GM12878 (cell line): ENCODE results near the gene UQCC5. TPM values are rescaled to one million over a fixed set of nuclear protein-coding genes. Genes with fewer than 3 reads are reported as not detected.

Experiments
- ATAC-seq: fragments of 200-7000 bp; cut with Tn5 transposase; 3 replicates; pipeline ENCODE4 v1.9.1; 2020; ENCODE audit warnings: mild to moderate bottlenecking, moderate library complexity
- BruUV-seq: library from RNA; stranded (reverse); fragments of 400-500 nt; replicated peaks from 2 replicates; lab custom pipeline; 2021; lab: Mats Ljungman, UMichigan
- CTCF ChIA-PET: fragments of 300-600 bp; sonication (Branson Sonifier 250); formaldehyde crosslinking; extraction: SDS; loops from one replicate; lab custom pipeline; 2021; ENCODE audit warnings: inconsistent platforms; lab: Yijun Ruan, JAX
- POLR2A ChIA-PET: fragments of 350-600 bp; formaldehyde crosslinking; extraction: SDS; loops from one replicate; lab custom pipeline; 2021; ENCODE audit warnings: inconsistent platforms; lab: Charles Lee
- RAD21 ChIA-PET: fragments of 300-600 bp; sonication (Branson Sonifier 250); formaldehyde crosslinking; loops from one replicate; lab custom pipeline; 2023; ENCODE audit warnings: antibody characterized with exemption; ENCODE audit not compliant: unreplicated experiment; lab: Charles Lee
- SMC1A ChIA-PET: fragments of 300-600 bp; sonication (Branson Sonifier 250); formaldehyde crosslinking; loops from one replicate; lab custom pipeline; 2023; ENCODE audit not compliant: unreplicated experiment, uncharacterized antibody; lab: Charles Lee
- DNase-seq: peaks from one replicate; pipeline ENCODE4 v3.0.0-alpha.2; 2011; ENCODE audit warnings: low read depth, low spot score
- FAIRE-seq: peaks from 3 replicates; lab custom pipeline; 2011; peaks lifted over from hg19 to GRCh38; lab: Jason Lieb, UNC
- H2AFZ ChIP-seq: 2 replicates; pipeline ENCODE4 v1.6.0; 2011; ENCODE audit warnings: low read depth, low read length, control low read depth; ENCODE audit not compliant: control insufficient read depth
- H3K27ac ChIP-seq: 2 replicates; pipeline ENCODE4 v1.5.1; 2011; ENCODE audit warnings: control low read depth; ENCODE audit not compliant: control insufficient read depth, insufficient read depth
- H3K27me3 ChIP-seq, 2 experiments: replicated peaks in 1 of 2; 2 replicates each; pipeline versions ENCODE4 v1.6.0 to v1.6.1; 2011; ENCODE audit warnings: low read length in 1 of 2; ENCODE audit not compliant: control insufficient read depth in 2 of 2, insufficient read depth in 2 of 2
- H3K36me3 ChIP-seq, 2 experiments: 2 replicates each; pipeline ENCODE4 v1.5.1; 2011; ENCODE audit warnings: low read length in 1 of 2; ENCODE audit not compliant: control insufficient read depth in 2 of 2, insufficient read depth in 2 of 2
- H3K4me1 ChIP-seq: 2 replicates; pipeline ENCODE4 v1.6.1; 2011; ENCODE audit warnings: mild to moderate bottlenecking, low read length, moderate library complexity, mixed read lengths; ENCODE audit not compliant: control insufficient read depth, insufficient read depth
- H3K4me2 ChIP-seq: 2 replicates; pipeline ENCODE4 v1.6.0; 2011; ENCODE audit warnings: control low read depth; ENCODE audit not compliant: control insufficient read depth, insufficient read depth
- H3K4me3 ChIP-seq: fragments of 200-600 bp; sonication (generic); 2 replicates; pipeline ENCODE4 v1.5.1; 2016
- H3K79me2 ChIP-seq: 2 replicates; pipeline ENCODE4 v1.6.0; 2011; ENCODE audit warnings: low read length; ENCODE audit not compliant: control insufficient read depth, insufficient read depth
- H3K9ac ChIP-seq: 2 replicates; pipeline ENCODE4 v1.8.0; 2011; ENCODE audit warnings: low read length, control low read depth, mixed read lengths; ENCODE audit not compliant: control insufficient read depth, insufficient read depth
- H3K9me3 ChIP-seq: replicated peaks from 3 replicates; pipeline ENCODE4 v1.5.1; 2011; ENCODE audit warnings: mild to moderate bottlenecking, low read length; ENCODE audit not compliant: control insufficient read depth, insufficient read depth
- H4K20me1 ChIP-seq: 2 replicates; pipeline ENCODE4 v1.6.0; 2011; ENCODE audit not compliant: control insufficient read depth, insufficient read depth
- CBX5 ChIP-seq: sonication (generic); IDR thresholded peaks from 2 replicates; pipeline ENCODE4 v1.6.1; 2016; ENCODE audit warnings: low read depth, moderate library complexity, mild to moderate bottlenecking, inconsistent platforms
- CREB1 ChIP-seq: IDR thresholded peaks from 2 replicates; pipeline ENCODE4 v1.6.1; 2012; ENCODE audit warnings: low read depth, mild to moderate bottlenecking, inconsistent platforms
- FOXM1 ChIP-seq: IDR thresholded peaks from 2 replicates; pipeline ENCODE4 v1.6.1; 2012; ENCODE audit warnings: low read depth, mild to moderate bottlenecking, inconsistent platforms, low read length, moderate library complexity
- POLR2A ChIP-seq: IDR thresholded peaks from 2 replicates; pipeline ENCODE4 v1.6.1; 2011; ENCODE audit warnings: low read depth, mild to moderate bottlenecking, low read length
- POU2F2 ChIP-seq: IDR thresholded peaks from 3 replicates; pipeline ENCODE4 v1.6.1; 2011; ENCODE audit warnings: low read depth, mild to moderate bottlenecking, low read length, borderline replicate concordance
- RAD51 ChIP-seq: fragments of 450-650 bp; IDR thresholded peaks from 2 replicates; pipeline ENCODE4 v1.6.1; 2016; ENCODE audit warnings: moderate library complexity, mild to moderate bottlenecking, inconsistent platforms
- RBBP5 ChIP-seq: fragments of 200-600 bp; sonication (generic); conservative IDR thresholded peaks from 2 replicates; pipeline ENCODE4 v1.6.1; 2016
- YY1 ChIP-seq: IDR thresholded peaks from 2 replicates; pipeline ENCODE4 v1.6.1; 2011; ENCODE audit warnings: low read depth, mild to moderate bottlenecking, low read length
- ZBTB11 ChIP-seq: fragments of 450-650 bp; formaldehyde crosslinking; IDR thresholded peaks from 2 replicates; pipeline ENCODE4 v1.5.0; 2022; ENCODE audit warnings: mild to moderate bottlenecking, missing genetic modification characterization
- ZNF207 ChIP-seq: fragments of 450-650 bp; IDR thresholded peaks from 2 replicates; pipeline ENCODE4 v1.6.1; 2014; ENCODE audit warnings: antibody characterized with exemption, mild to moderate bottlenecking, borderline replicate concordance
- ZNF217 ChIP-seq: fragments of 450-650 bp; IDR thresholded peaks from 2 replicates; pipeline ENCODE4 v1.6.1; 2017; ENCODE audit warnings: antibody characterized with exemption, mild to moderate bottlenecking
- WGBS: methylation state at CpG from one replicate; pipeline ENCODE4 v1.1.6; 2016; ENCODE audit warnings: low lambda C conversion rate; ENCODE audit not compliant: insufficient replicate concordance, insufficient coverage; ENCODE audit errors: missing lambda C conversion rate; 5-methylcytosine and 5-hydroxymethylcytosine counted together
- in situ Hi-C: fragments of 300-500 bp; cut with MboI; formaldehyde crosslinking; loops from 9 replicates; pipeline ENCODE4 v1.14.3; 2018; ENCODE audit warnings: mixed read lengths
- intact Hi-C: fragments of 100-400 bp; cut with micrococcal nuclease; formaldehyde crosslinking; loops from one replicate; pipeline ENCODE4 v1.14.2; 2022; ENCODE audit not compliant: unreplicated experiment
- polyA plus RNA-seq, 11 experiments: library from polyadenylated mRNA; depleted of rRNA in 4 of 11; unstranded in 6 of 11; stranded (reverse) in 5 of 11; fragments of >200 nt; fragmentation: Nextera tagmentation in 4 of 11; fragmentation: Illumina TruSeq in 1 of 11; extraction: Ambion mirVana in 4 of 11; extraction: Trizol in 1 of 11; gene quantifications; 1 replicate in 1 of 11; 2 replicates in 10 of 11; pipeline versions ENCODE4 v1.2.1 to v1.2.3, GENCODE V29; 2011 to 2016; ENCODE audit warnings: inconsistent platforms in 2 of 11, missing spikeins in 2 of 11, low read depth in 1 of 11
- total RNA-seq, 4 experiments: library from RNA; depleted of rRNA in 3 of 4; stranded (reverse); fragments of >200 nt in 3 of 4; fragmentation: Illumina TruSeq in 1 of 4; extraction: Trizol in 1 of 4; gene quantifications; 2 replicates each; pipeline versions ENCODE4 v1.2.1 to v1.2.3, GENCODE V29; 2013 to 2021

The UQCC5 gene
- total and polyA plus RNA-seq, 10 of the 15 experiments (the other 5 are each of a cell fraction or from before 2014, with no cell fraction given), result 15.1 to 84.8 (median 28.0) TPM

GRCh38 chr3:52528586-52529375 lies 7.6 kb upstream of the UQCC5 start:
- Histone ChIP-seq H3K27ac (no peak overlapping the region), H3K4me2 (no peak overlapping the region), H3K27me3 (no peaks in the 10 kb centered on the region), H3K79me2 (peaks cover 27% of the 10 kb centered on the region), H3K9me3 (no peaks in the 10 kb centered on the region), H3K36me3 (peaks cover 0 to 15% of the 10 kb centered on the region in 2 experiments; a peak in 2 of 4 replicates), H4K20me1 (no peaks in the 10 kb centered on the region), H2AFZ (no peak overlapping the region), H3K4me3 (no peak overlapping the region), H3K4me1 (peaks cover 6% of the 10 kb centered on the region), H3K9ac (no peak overlapping the region)
- ChIA-PET RAD21 (no interaction called here), POLR2A (interaction anchor here (0.6 to 1.5 kb wide), 2 partner anchors 10 to 250 kb away, joined by 3 to 5 read pairs; partner anchors contain the start of gene WDR82), SMC1A (no interaction called here), CTCF (no interaction called here)
- DNase-seq (no peak), ATAC-seq (no peak), FAIRE-seq (no peak)
- intact Hi-C loops (no loop called here), in situ Hi-C loops (no loop called here)
- no TSS peak for BruUV-seq
- TF ChIP-seq POLR2A (peak; percentile 14; the same call in 1 of the 2 replicates), CBX5 (no peak)
- 91% methylated on average over 25 of the region's 25 CpGs for WGBS

DNA sequence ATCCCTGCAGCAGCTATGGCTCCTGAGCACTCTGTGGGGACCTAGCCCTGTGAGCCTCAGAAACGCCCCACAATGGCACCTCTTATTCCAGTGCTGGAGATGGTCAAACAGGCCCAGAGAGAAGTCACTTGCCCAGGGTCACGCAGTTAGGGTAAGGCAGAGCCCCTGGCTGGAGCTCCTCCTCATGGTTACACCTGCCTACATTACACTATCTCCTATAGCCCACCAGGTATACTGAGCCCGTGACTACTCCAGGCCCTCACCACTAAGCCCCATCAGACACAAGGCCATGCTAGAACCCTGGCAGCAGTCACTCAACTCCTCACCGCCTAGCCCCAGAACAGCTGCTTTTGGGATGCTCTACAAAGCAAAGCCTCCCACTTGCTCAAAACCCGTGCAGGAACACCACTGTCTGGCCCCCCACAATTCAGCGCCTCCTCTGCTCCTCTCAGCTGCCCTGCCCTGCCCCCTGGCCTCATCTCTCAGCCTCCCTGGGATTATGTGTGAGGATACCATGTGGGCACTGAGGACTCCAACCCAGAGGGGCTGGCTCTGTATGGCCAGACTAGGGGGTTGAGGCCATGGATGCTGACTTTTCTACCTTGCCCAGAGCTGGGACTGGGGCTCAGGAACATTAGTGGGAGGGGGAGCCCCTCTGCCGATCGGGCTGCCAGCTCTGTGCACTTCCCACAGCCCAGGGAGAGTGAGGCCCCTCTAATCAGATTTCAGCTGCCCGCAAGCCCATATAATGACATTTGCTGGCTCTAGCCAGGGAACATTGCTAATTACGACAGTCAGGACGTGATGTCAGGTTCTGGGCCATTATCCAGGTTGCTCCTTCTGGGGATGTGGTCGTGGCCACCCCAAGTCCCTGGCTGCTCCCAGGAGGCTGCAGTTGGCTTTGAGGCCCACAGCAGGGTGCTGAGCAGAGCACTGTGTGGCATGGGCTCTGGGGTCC lies 6.8 kb upstream of the UQCC5 start:
- no peaks in the 10 kb centered on the region for H3K27me3 ChIP-seq
- no peak overlapping the region for H3K9ac ChIP-seq
- TF ChIP-seq YY1 (no peak), ZNF207 (no peak), ZBTB11 (no peak), POU2F2 (no peak), ZNF217 (no peak), RAD51 (no peak), RBBP5 (no peak), CREB1 (no peak), FOXM1 (no peak)
- intact Hi-C loops (no loop called here), in situ Hi-C loops (no loop called here)
- no peak overlapping the region for H3K4me3 ChIP-seq
- no peaks in the 10 kb centered on the region for H3K9me3 ChIP-seq
- SMC1A ChIA-PET, result no interaction called here
- no peak overlapping the region for H3K27ac ChIP-seq
- no peak for DNase-seq
- H3K4me1 ChIP-seq, result peaks cover 8% of the 10 kb centered on the region
- RAD21 ChIA-PET, result no interaction called here
- POLR2A ChIA-PET, result interaction anchor here (0.6 kb wide), 2 partner anchors 251 to 579 kb away, joined by 3 read pairs; partner anchors contain the start of gene WDR82
- no peak overlapping the region for H2AFZ ChIP-seq
- WGBS, result over 99% methylated on average over 12 of the region's 12 CpGs
- CTCF ChIA-PET, result no interaction called here
- H3K36me3 ChIP-seq, result peaks cover 0 to 12% of the 10 kb centered on the region in 2 experiments; a peak in 2 of 4 replicates
- BruUV-seq, result no TSS peak
- no peak for FAIRE-seq
- peaks cover 27% of the 10 kb centered on the region for H3K79me2 ChIP-seq
- no peaks in the 10 kb centered on the region for H4K20me1 ChIP-seq
- ATAC-seq, result no peak
- H3K4me2 ChIP-seq, result no peak overlapping the region
